ENCODE measurements around the gene ZBTB7C. TPM values are rescaled to one million over a fixed set of nuclear protein-coding genes. Genes with fewer than 3 reads are reported as not detected.

The ZBTB7C gene
- total and polyA plus RNA-seq, 2 of the 8 experiments (the other 6 are each of a cell fraction or from before 2014, with no cell fraction given) = 0.15 to 0.45 TPM

- H3K4me2 ChIP-seq (ENCODE audit: insufficient read depth in 1 of 2, low read depth in 2 of 2, low read length in 2 of 2) = no peak overlapping the region
- FAIRE-seq (no peak), DNase-seq (ENCODE audit: low read depth in 1 of 2, low spot score in 2 of 2) (no peak)
- WGBS, 2 experiments (ENCODE audit: extremely low coverage in 1 of 2, insufficient coverage in 1 of 2, insufficient read length in 1 of 2, insufficient replicate concordance in 2 of 2, low coverage in 1 of 2, low lambda C conversion rate in 2 of 2, missing lambda C conversion rate in 1 of 2) = 71% methylated on average over 3 of the region's 5 CpGs; no CpG with 5 or more reads in 1 of the 2 experiments
- H3K14ac ChIP-seq (ENCODE audit: insufficient read length) = no peak overlapping the region
- H3K23me2 ChIP-seq (ENCODE audit: low read depth, low read length) = no peaks in the 10 kb centered on the region; the same call in 1 of the 2 replicates
- no peak overlapping the region for H2AFZ ChIP-seq (ENCODE audit: low read length)
- no peak overlapping the region for H3K18ac ChIP-seq (ENCODE audit: extremely low read depth, low read length)
- no peak overlapping the region for H2BK12ac ChIP-seq (ENCODE audit: low read depth, low read length)
- no peaks in the 10 kb centered on the region for H3K27me3 ChIP-seq (replicated peaks in 1 of 4; ENCODE audit: control insufficient read depth in 3 of 4, extremely low read depth in 1 of 4, insufficient read depth in 3 of 4, low read length in 3 of 4)
- H4K91ac ChIP-seq (replicated peaks; ENCODE audit: insufficient read length, low read length) = peak overlapping the region; percentile 42
- H3K79me2 ChIP-seq (ENCODE audit: control insufficient read depth in 1 of 2, insufficient read depth in 2 of 2, low read length in 2 of 2) = no peaks in the 10 kb centered on the region
- H3K4me3 ChIP-seq (ENCODE audit: extremely low read depth in 1 of 4, insufficient read depth in 2 of 4, low read depth in 3 of 4, low read length in 4 of 4) = no peak overlapping the region
- H2BK120ac ChIP-seq (replicated peaks; ENCODE audit: low read depth, low read length) = no peak overlapping the region
- no peak overlapping the region for H3K4ac ChIP-seq (replicated peaks; ENCODE audit: insufficient read length, low read depth, low read length)
- no peaks in the 10 kb centered on the region for H3K79me1 ChIP-seq (ENCODE audit: low read depth, low read length)
- no peak overlapping the region for H4K5ac ChIP-seq (ENCODE audit: insufficient read length, low read depth, low read length)
- POLR2A ChIA-PET (ENCODE audit: partially characterized antibody) = no interaction called here
- no peak overlapping the region for H2BK5ac ChIP-seq (ENCODE audit: low read depth, low read length)
- CTCF ChIA-PET (ENCODE audit: partially characterized antibody) = interaction anchor here (0.6 to 1.9 kb wide), 12 partner anchors 9 to 964 kb away, joined by 3 to 9 read pairs (median 4); no protein-coding TSS in a partner anchor
- H3K9ac ChIP-seq (replicated peaks in 1 of 4; ENCODE audit: extremely low read depth in 1 of 4, low read depth in 3 of 4, low read length in 3 of 4) = no peak overlapping the region
- no peak overlapping the region for H2AK5ac ChIP-seq (ENCODE audit: low read depth, low read length)
- no peaks in the 10 kb centered on the region for H3K36me3 ChIP-seq (ENCODE audit: control insufficient read depth in 2 of 4, insufficient read depth in 4 of 4, low read length in 3 of 4)
- no peak overlapping the region for H3K27ac ChIP-seq (ENCODE audit: low read depth, low read length)
- H3K4me1 ChIP-seq (replicated peaks in 1 of 4; ENCODE audit: control insufficient read depth in 3 of 4, insufficient read depth in 4 of 4, low read length in 3 of 4) = peaks cover 0 to 5% (median 0%) of the 10 kb centered on the region in 4 experiments; a peak in 2 of 7 replicates
- H3K23ac ChIP-seq (ENCODE audit: insufficient read length) = no peak overlapping the region
- H3K56ac ChIP-seq (replicated peaks; ENCODE audit: insufficient read length, low read depth, low read length) = no peak overlapping the region
- H4K8ac ChIP-seq (ENCODE audit: extremely low read depth, insufficient read depth, low read length) = no peak overlapping the region
- H3K9me3 ChIP-seq (ENCODE audit: insufficient read depth in 2 of 2, low read depth in 1 of 2, low read length in 1 of 2) = no peaks in the 10 kb centered on the region
- peak overlapping the region; percentile 64; the same call in 1 of the 2 replicates for H2BK20ac ChIP-seq (ENCODE audit: low read length)
- no peaks in the 10 kb centered on the region for H4K20me1 ChIP-seq (replicated peaks in 1 of 2; ENCODE audit: control insufficient read depth in 1 of 2, insufficient read depth in 2 of 2, low read length in 2 of 2)
- 0 out of 2 replicates have a peak overlapping the region, but pooled peaks have one; percentile 63 for H2BK15ac ChIP-seq (ENCODE audit: low read length)
- TF ChIP-seq SIRT6 (IDR thresholded peaks at IDR 0.05; ENCODE audit: low read length) = no peak
- no peak for TF ChIP-seq SIN3A (conservative IDR thresholded peaks at IDR 0.05 in 1 of 2, IDR thresholded peaks at IDR 0.05 in 1 of 2; ENCODE audit: low read depth in 1 of 2, low read length in 2 of 2)
- no peak for TF ChIP-seq KDM5A (IDR thresholded peaks at IDR 0.05; ENCODE audit: low read length)
- TF ChIP-seq ATF3 (IDR thresholded peaks at IDR 0.05; ENCODE audit: insufficient read depth, low read depth, low read length) = no peak
- no peak for TF ChIP-seq GTF2F1 (IDR thresholded peaks at IDR 0.05; ENCODE audit: borderline replicate concordance, low read depth, low read length)
- no peak for TF ChIP-seq JUND (IDR thresholded peaks at IDR 0.05; ENCODE audit: low read length)
- TF ChIP-seq KDM1A (IDR thresholded peaks at IDR 0.05; ENCODE audit: borderline replicate concordance, low read length) = no peak
- no peak for TF ChIP-seq TEAD4 (IDR thresholded peaks at IDR 0.05; ENCODE audit: low read depth, low read length)
- no peak for TF ChIP-seq EZH2 (IDR thresholded peaks at IDR 0.05; ENCODE audit: low read depth, low read length, severe bottlenecking)
- TF ChIP-seq TCF12 (IDR thresholded peaks at IDR 0.05; ENCODE audit: low read depth, low read length) = no peak
- no peak for TF ChIP-seq NANOG (IDR thresholded peaks at IDR 0.05; ENCODE audit: insufficient read depth, low read depth, low read length, poor library complexity, severe bottlenecking)
- no peak for TF ChIP-seq CBX5 (IDR thresholded peaks at IDR 0.05; ENCODE audit: low read depth, low read length)
These were observed 387.8 kb downstream of the ZBTB7C start for GRCh38 chr18:48021273-48021914.
